DMS79 (cell line): ENCODE measurements around the gene ADAMTS12.

Source experiments
- DNase-seq: peaks from one replicate; lab custom pipeline; 2025; lab: John Stamatoyannopoulos, UW

Gene ADAMTS12

GRCh38 chr5:33755231-33755630 lies 136.6 kb downstream of the ADAMTS12 start:
- DNase-seq, result no peak

- DNase-seq, result no peak
These were observed 138.1 kb downstream of the ADAMTS12 start for GRCh38 chr5:33753704-33754103.

DNA sequence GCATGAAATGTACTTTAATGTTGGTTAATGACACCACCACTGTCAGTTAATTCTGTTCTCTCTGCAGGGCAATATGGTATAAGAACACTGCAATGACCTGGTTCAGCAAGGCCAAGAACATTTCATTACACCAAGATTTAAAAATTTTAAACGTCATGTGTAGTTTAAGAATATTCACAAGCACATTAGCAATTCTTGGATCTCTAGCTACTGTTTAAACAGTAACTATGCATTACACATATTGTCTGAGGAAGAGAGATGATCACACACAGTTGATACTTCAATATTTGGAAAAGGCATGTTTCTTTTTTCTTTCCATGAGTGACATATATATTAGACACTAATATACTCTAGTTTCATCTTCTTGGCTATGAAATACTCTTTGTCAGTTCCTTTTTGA lies 143.0 kb downstream of the ADAMTS12 start:
- no peak for DNase-seq

GRCh38 chr5:33745101-33745770 lies 146.6 kb downstream of the ADAMTS12 start:
- DNase-seq, result no peak

- DNase-seq, result no peak
These were observed 148.7 kb downstream of the ADAMTS12 start for GRCh38 chr5:33743099-33743498.

GRCh38 chr5:33742181-33742580 lies 149.6 kb downstream of the ADAMTS12 start:
- no peak for DNase-seq

DNA sequence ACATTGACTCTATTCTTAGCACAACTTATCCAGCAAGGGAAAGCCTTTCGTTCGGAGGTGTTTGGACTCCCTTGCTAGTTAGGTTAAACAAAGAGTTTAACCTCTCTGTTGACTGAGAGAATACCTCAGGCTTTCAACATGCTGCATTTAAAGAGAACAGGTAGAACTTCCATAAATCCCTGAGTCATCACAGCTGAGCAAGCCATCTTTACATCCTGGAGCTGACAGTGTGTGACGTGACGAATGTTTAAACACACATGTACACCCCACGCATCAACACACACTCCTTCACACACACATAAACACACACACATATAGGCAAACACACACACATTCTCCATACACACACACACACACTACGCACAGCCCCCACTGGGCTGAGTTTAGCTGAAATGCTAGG lies 152.8 kb downstream of the ADAMTS12 start:
- no peak for DNase-seq

DNA sequence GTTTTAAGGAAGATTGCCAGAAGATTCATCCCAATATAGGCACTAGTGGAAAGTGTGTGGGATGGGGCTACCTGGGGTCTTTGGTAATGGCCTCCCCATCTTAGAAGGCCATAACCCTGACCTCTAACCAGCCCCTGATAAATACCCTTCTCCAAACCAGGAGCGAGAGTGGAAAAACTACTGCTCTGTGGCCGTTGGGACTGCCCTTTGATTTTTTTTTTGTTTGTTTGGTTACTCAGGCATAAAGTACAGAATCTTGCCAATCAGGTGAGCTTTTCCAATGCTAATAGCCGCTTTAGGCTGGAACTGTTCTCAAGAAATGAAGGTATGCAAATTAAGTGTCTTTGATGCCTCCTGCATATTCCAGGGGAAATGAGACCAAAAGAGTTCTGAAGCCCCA lies 153.7 kb downstream of the ADAMTS12 start:
- no peak for DNase-seq

GRCh38 chr5:33737697-33738096 lies 154.1 kb downstream of the ADAMTS12 start:
- no peak for DNase-seq

- DNase-seq, result no peak
These were observed 154.5 kb downstream of the ADAMTS12 start for GRCh38 chr5:33737284-33737683.

- no peak for DNase-seq
These were observed 155.3 kb downstream of the ADAMTS12 start for GRCh38 chr5:33736510-33736909.

DNA sequence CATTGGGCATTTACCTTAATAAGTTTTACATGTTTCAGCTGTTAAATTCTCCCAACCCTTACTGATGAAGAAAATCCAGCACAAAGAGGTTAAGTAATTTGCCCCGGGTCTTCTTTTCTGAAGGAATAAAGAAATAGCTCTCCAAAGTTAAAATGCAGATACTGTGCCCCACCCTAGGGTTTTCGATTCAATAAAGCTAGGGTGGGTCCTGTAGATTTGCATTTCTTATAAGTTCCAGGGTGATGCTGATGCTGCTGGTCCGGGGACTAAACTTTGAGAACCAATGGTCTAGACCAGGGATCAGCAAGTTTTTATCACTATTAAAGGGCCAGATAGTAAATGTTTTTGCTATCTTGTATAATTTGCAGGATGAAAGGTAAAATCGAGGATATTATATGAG lies 156.7 kb downstream of the ADAMTS12 start:
- DNase-seq, result no peak

GRCh38 chr5:33734537-33734936 lies 157.3 kb downstream of the ADAMTS12 start:
- DNase-seq, result no peak

DNA sequence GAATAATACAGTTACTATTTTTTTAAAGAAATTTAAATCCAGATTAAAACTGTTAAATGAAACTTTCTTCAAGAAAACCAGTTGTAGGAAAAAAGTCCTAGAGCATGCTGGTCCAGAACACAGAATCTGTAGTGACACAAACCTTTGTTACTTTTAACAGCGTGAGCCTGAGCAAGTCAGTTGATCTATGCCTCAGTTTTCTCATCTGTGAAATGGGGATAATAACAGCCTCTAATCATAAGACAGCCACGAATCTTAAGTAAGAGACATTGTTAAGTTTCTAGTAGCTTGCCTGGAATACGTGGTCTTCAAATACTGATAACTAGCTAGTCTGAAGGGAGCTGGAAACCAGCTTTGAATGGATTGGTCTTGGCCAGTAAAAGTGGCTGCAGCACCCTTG lies 158.6 kb downstream of the ADAMTS12 start:
- no peak for DNase-seq

DNA sequence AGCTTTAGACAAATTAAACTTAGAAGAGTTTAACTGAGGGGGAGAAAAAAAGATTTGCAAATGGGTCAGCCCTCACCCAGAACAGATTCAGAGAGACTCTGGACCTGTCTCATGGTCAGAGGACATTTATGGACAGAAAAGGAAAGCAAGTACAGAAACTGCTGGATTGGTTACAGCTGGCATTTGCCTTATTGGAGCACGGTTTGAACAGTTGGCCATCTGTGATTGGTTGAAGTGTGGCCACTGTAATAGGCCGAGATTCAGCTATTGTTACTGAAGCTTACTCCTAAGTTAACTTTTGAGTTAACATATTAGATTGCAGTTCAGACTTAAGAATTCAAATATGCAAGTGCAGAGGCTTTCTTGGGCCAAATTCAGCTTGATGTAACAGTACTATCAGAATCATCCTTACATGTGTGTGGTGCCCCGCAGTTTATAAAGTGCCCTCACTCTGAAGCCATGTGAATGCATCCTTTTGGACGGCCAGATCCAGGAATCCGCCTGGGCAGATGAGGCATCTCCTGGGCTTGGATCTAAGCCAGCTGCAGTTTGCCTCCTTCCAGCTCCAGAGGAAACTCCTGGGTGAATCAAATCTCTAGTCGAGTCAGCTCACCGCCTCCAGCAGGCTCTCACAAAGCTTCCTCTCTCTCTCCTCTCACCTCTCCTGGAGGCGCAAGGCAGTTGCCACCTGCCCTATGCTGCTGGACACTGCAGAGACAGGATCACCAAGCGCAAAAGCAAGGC lies 165.2 kb downstream of the ADAMTS12 start:
- no peak for DNase-seq

GRCh38 chr5:33725806-33726205 lies 166.0 kb downstream of the ADAMTS12 start:
- DNase-seq, result no peak

GRCh38 chr5:33721491-33722200 lies 170.1 kb downstream of the ADAMTS12 start:
- DNase-seq, result no peak

DNA sequence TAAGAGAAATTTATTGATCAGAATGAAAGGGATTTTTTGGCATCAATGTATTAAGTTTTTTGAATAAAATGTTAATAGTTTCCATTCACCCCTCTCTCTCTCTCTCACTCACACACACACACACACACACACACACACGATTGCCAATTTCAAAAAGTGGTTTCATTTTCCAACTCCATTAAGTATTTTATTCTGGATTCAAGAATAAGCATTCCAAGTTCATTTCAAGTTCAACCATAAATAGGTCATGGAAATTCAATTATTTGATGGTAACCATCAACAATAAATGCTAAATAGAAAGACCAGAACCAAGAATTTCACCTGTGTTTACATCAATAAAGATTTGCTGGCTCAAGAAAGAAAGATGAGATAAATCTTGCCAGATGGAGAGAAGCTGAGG lies 171.6 kb downstream of the ADAMTS12 start:
- no peak for DNase-seq

DNA sequence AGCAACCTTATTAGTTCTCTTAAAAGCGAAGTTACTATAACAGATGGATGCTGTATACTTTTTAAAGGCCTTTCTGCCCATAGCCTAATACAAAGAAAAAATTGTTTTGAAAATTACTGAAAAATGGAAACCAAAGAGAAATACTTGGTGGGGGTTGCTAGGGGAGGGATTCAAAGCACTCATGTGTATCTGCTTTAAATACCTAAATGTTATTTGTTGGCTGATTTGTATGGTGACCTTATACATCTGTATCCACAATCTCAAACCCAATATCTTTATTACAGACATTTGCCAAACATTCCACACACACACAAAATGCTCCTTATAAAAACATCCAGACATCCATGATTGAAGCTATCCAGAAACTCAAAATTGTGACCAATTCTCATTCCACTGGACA lies 172.0 kb downstream of the ADAMTS12 start:
- no peak for DNase-seq

- DNase-seq, result no peak
These were observed 176.1 kb downstream of the ADAMTS12 start for GRCh38 chr5:33715661-33716060.

DNA sequence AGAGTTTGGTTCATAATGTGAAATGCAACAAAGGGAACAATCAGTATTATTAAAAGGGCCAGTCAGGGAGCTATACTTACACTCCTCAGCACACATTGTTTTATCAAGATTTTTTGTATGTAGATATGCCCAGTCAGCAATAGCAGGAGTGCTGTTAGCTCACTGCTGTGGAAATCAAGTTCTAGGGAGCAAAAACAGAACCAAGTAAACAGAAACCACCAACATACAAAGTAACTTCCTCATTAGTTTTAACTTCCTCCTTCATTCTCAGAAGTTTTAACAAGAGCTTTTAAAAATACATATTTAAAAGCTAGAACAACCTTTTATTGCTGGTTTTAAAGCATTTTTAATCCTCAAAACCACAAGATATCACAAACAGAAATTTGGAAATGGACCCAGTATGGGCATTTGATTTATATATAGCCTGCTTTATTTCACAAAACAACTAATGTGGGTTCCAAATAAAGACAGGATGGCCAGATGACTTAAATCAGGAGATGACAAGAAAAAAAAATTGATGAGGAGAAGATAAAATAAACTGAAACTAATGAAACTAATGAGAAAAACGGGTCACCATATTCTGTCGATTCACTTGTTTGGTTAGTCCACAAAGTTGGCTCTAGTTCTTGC lies 178.5 kb downstream of the ADAMTS12 start:
- DNase-seq, result no peak

DNA sequence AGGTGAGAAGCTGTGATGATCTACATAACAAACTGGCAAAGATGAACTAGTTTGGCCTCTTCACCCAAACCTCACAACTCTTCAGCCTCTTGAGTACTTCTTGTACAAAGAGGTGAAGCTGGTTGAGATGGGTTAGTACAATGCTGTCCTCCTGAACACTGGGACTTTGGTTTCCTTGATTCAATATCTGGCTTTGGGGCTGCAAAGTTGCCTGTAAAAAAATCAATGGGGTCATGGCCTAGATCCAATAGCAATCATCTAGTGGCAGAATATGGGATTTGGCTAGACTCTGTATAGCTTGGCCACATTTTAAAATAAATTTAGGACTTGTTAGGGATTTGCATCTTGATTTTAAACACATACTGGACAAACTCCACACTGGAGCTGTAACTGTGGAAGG lies 179.1 kb downstream of the ADAMTS12 start:
- no peak for DNase-seq
